GM19452 (cell line): ENCODE data around the gene B3GALT5.
"Not testable (repeated sequence)": the region's sequence is repeated elsewhere in the genome, so short reads cannot be mapped to it uniquely, and the experiment has no call there.

Experiments used
- ATAC-seq: cut with Tn5 transposase; IDR thresholded peaks from one replicate; pipeline ENCODE4 v1.9.1; 2021; ENCODE audit not compliant: unreplicated experiment

B3GALT5 gene

GRCh38 chr21:39612233-39613040 lies at the start of gene B3GALT5:
TSS of gene B3GALT5 (plus strand) at chr21:39612940. CDS start at chr21:39660560, 47,620 bp downstream.
- ATAC-seq, result no peak

GRCh38 chr21:39564200-39564599 lies 48.5 kb upstream of the B3GALT5 start:
- no peak for ATAC-seq

GRCh38 chr21:39567180-39567972 lies 45.4 kb upstream of the B3GALT5 start:
- no peak for ATAC-seq

- no peak for ATAC-seq
Observed at GRCh38 chr21:39568361-39568760, 44.4 kb upstream of the B3GALT5 start.

GRCh38 chr21:39575775-39576174 lies 37.0 kb upstream of the B3GALT5 start:
- ATAC-seq, result no peak

GRCh38 chr21:39576518-39577128 lies 36.1 kb upstream of the B3GALT5 start:
- no peak for ATAC-seq

GRCh38 chr21:39579734-39580332 lies 32.9 kb upstream of the B3GALT5 start:
- ATAC-seq, result no peak

- no peak for ATAC-seq
Observed at GRCh38 chr21:39580744-39581143, 32.0 kb upstream of the B3GALT5 start.

GRCh38 chr21:39581414-39581813 lies 31.3 kb upstream of the B3GALT5 start:
- ATAC-seq, result no peak

- no peak for ATAC-seq
Observed at GRCh38 chr21:39582749-39583148, 30.0 kb upstream of the B3GALT5 start.

GRCh38 chr21:39583586-39583985 lies 29.2 kb upstream of the B3GALT5 start:
- not testable (repeated sequence) for ATAC-seq

- no peak for ATAC-seq
Observed at GRCh38 chr21:39587376-39587775, 25.4 kb upstream of the B3GALT5 start.

GRCh38 chr21:39588884-39589283 lies 23.9 kb upstream of the B3GALT5 start:
- ATAC-seq, result no peak

- ATAC-seq, result no peak
Observed at GRCh38 chr21:39593522-39593921, 19.2 kb upstream of the B3GALT5 start.

GRCh38 chr21:39595465-39595864 lies 17.3 kb upstream of the B3GALT5 start:
- no peak for ATAC-seq

- ATAC-seq, result no peak
Observed at GRCh38 chr21:39597595-39597994, 15.1 kb upstream of the B3GALT5 start.

- ATAC-seq, result no peak
Observed at GRCh38 chr21:39599191-39599970, 13.4 kb upstream of the B3GALT5 start.

- ATAC-seq, result no peak
Observed at GRCh38 chr21:39601187-39601928, 11.4 kb upstream of the B3GALT5 start.

GRCh38 chr21:39602076-39602689 lies 10.6 kb upstream of the B3GALT5 start:
- ATAC-seq, result no peak
